B cell (primary cell): ENCODE data around the gene CDK5RAP3. TPM values are rescaled to one million over a fixed set of nuclear protein-coding genes. Genes with fewer than 3 reads are reported as not detected.

Source experiments
- ATAC-seq: fragments of 200-7000 bp; cut with Tn5 transposase; one replicate; pipeline ENCODE4 v1.10.0; 2021; ENCODE audit warnings: low read depth, mild to moderate bottlenecking, moderate number of reproducible peaks, moderate library complexity
- CTCF ChIA-PET: fragments of 350-600 bp; sonication (Branson Sonifier 250); formaldehyde crosslinking; loops from one replicate; lab custom pipeline; 2021; ENCODE audit warnings: antibody characterized with exemption, inconsistent platforms; lab: Charles Lee
- POLR2A ChIA-PET: fragments of 350-600 bp; sonication (Branson Sonifier 250); formaldehyde crosslinking; loops from one replicate; lab custom pipeline; 2021; ENCODE audit warnings: antibody characterized with exemption; lab: Charles Lee
- DNase-seq: peaks from one replicate; pipeline ENCODE4 v3.0.0; 2013
- H2AFZ ChIP-seq: 2 replicates; pipeline ENCODE4 v1.6.1; 2012; ENCODE audit warnings: mild to moderate bottlenecking, low read depth, low read length; ENCODE audit not compliant: insufficient read depth, poor library complexity, severe bottlenecking
- H3K27ac ChIP-seq, 2 donors: 1 replicate in 1 of 2; 2 replicates in 1 of 2; pipeline ENCODE4 v1.5.1; 2012 to 2013; ENCODE audit warnings: low read length in 2 of 2, mild to moderate bottlenecking in 2 of 2, moderate library complexity in 1 of 2
- H3K27me3 ChIP-seq, 4 experiments: fragments of 200-600 bp in 1 of 4; sonication (generic) in 1 of 4; replicated peaks in 1 of 4; 1 replicate in 2 of 4; 2 replicates in 2 of 4; pipeline versions ENCODE4 v1.6.1 to v1.7.0; 2013 to 2016; ENCODE audit warnings: low read length in 3 of 4, mild to moderate bottlenecking in 2 of 4, mixed read lengths in 1 of 4, moderate library complexity in 1 of 4; ENCODE audit not compliant: insufficient read depth in 4 of 4, control insufficient read depth in 3 of 4; ENCODE audit errors: control extremely low read depth in 1 of 4
- H3K36me3 ChIP-seq, 2 experiments: replicated peaks in 1 of 2; 1 replicate in 1 of 2; 2 replicates in 1 of 2; pipeline versions ENCODE4 v1.6.1 to v1.7.1; 2013; ENCODE audit warnings: low read length in 1 of 2; ENCODE audit not compliant: insufficient read depth in 2 of 2, control insufficient read depth in 1 of 2; ENCODE audit errors: control extremely low read depth in 1 of 2, extremely low read depth in 1 of 2
- H3K4me1 ChIP-seq, 2 donors: fragments of 200-600 bp in 1 of 2; sonication (generic) in 1 of 2; 1 replicate in 1 of 2; 2 replicates in 1 of 2; pipeline versions ENCODE4 v1.5.1 to v1.6.1; 2013 to 2017; ENCODE audit warnings: low read length in 2 of 2; ENCODE audit not compliant: control insufficient read depth in 2 of 2, insufficient read depth in 2 of 2
- H3K4me2 ChIP-seq: replicated peaks from 2 replicates; pipeline ENCODE3; 2012; ENCODE audit warnings: mild to moderate bottlenecking, low read depth, low read length; ENCODE audit not compliant: poor library complexity, severe bottlenecking
- H3K4me3 ChIP-seq, 5 experiments: fragments of 200-600 bp in 1 of 5; sonication (generic) in 1 of 5; 1 replicate in 3 of 5; 2 replicates in 2 of 5; pipeline versions ENCODE4 v1.5.1 to v1.7.0; 2011 to 2016; ENCODE audit warnings: low read length in 4 of 5, mild to moderate bottlenecking in 4 of 5, low read depth in 2 of 5, control low read depth in 1 of 5, moderate library complexity in 1 of 5; ENCODE audit not compliant: insufficient read depth in 1 of 5; ENCODE audit errors: control extremely low read depth in 1 of 5, extremely low read depth in 1 of 5
- H3K79me2 ChIP-seq: fragments of 200-600 bp; sonication (generic); one replicate; pipeline ENCODE4 v1.6.0; 2016; ENCODE audit warnings: low read length; ENCODE audit not compliant: control insufficient read depth, insufficient read depth
- H3K9ac ChIP-seq: fragments of 200-600 bp; sonication (generic); 2 replicates; pipeline ENCODE4 v1.6.1; 2017; ENCODE audit warnings: mild to moderate bottlenecking, low read length, moderate library complexity
- H3K9me3 ChIP-seq, 3 donors: one replicate each; pipeline versions ENCODE4 v1.6.1 to v1.7.1; 2013; ENCODE audit warnings: low read length in 2 of 3; ENCODE audit not compliant: control insufficient read depth in 2 of 3, insufficient read depth in 1 of 3; ENCODE audit errors: control extremely low read depth in 1 of 3
- H4K20me1 ChIP-seq: 2 replicates; pipeline ENCODE4 v1.6.0; 2012; ENCODE audit warnings: mild to moderate bottlenecking, low read length; ENCODE audit not compliant: insufficient read depth, control insufficient read depth, poor library complexity, severe bottlenecking
- H3K27ac Mint-ChIP-seq: one replicate; pipeline ENCODE4 v1.8.0; 2021; ENCODE audit warnings: mixed read lengths
- H3K27me3 Mint-ChIP-seq: one replicate; pipeline ENCODE4 v1.8.0; 2021; ENCODE audit warnings: mixed read lengths
- H3K4me1 Mint-ChIP-seq: one replicate; pipeline ENCODE4 v1.8.0; 2021; ENCODE audit warnings: mixed read lengths
- H3K4me3 Mint-ChIP-seq: one replicate; pipeline ENCODE4 v1.8.0; 2021; ENCODE audit warnings: mixed read lengths
- H3K9me3 Mint-ChIP-seq: one replicate; pipeline ENCODE4 v1.8.0; 2022; ENCODE audit warnings: mixed read lengths; ENCODE audit not compliant: insufficient read depth
- EZH2 ChIP-seq: IDR thresholded peaks from 2 replicates; pipeline ENCODE4 v1.6.1; 2012; ENCODE audit warnings: borderline replicate concordance, low read depth, mild to moderate bottlenecking, moderate library complexity, low read length; ENCODE audit not compliant: insufficient read depth, poor library complexity, severe bottlenecking
- WGBS: methylation state at CpG from one replicate; pipeline ENCODE4 v1.1.5; 2013; ENCODE audit warnings: missing lambda C conversion rate; ENCODE audit not compliant: insufficient coverage; 5-methylcytosine and 5-hydroxymethylcytosine counted together
- intact Hi-C: fragments of 100-400 bp; cut with micrococcal nuclease; formaldehyde crosslinking; loops from one replicate; pipeline ENCODE4 v1.10.0; 2022
- polyA plus RNA-seq: library from polyadenylated mRNA; depleted of rRNA; stranded (reverse); fragments of >200 nt; gene quantifications from 2 replicates; pipeline ENCODE4 v1.2.3, GENCODE V29; 2012
- total RNA-seq, 2 donors: library from RNA; stranded (reverse); fragments of 120-200 nt in 1 of 2; gene quantifications; 1 replicate in 1 of 2; 2 replicates in 1 of 2; pipeline versions ENCODE4 v1.2.3 to v1.2.4, GENCODE V29; 2013 to 2022
- TF ChIP-seq, protein P1 (sequence below): fragments of 200-600 bp; IDR thresholded peaks from one replicate; pipeline ENCODE4 v1.8.0; 2022; ENCODE audit warnings: antibody characterized with exemption, mild to moderate bottlenecking

The CDK5RAP3 gene
- total and polyA plus RNA-seq, 2 donors (not counting 1 experiment from before 2014, with no cell fraction given), result 417 to 728 TPM

DNA sequence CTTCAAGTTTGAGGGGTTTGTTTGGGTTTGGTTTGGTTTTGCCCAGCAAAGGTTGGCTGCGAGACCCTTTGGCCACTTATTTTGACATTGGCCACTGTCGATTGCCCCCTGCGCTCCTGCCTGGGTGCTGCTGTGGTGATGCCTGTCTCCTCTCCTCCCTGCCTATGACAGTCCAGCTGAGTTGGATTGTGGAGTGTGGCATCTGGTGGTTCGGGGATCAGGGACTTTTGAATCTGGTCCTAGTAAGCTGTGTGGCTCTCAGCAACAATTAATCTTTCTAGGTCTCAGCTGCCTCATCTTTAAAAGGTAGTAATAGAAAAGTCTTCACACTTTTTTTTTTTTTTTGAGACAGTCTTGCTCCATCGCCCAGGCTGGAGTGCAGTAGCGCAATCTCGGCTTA, 27.1 kb downstream of the CDK5RAP3 start:
- ChIA-PET POLR2A (no interaction called here), CTCF (interaction anchor here (1.4 to 2.5 kb wide), 2 partner anchors 9 to 19 kb away, joined by 3 to 7 read pairs; no protein-coding TSS in a partner anchor)
- peaks cover 0 to 22% (median 0%) of the 10 kb centered on the region in 4 experiments for H3K27me3 ChIP-seq
- no peaks in the 10 kb centered on the region for H3K79me2 ChIP-seq
- no peak for ATAC-seq
- no peak for TF ChIP-seq EZH2
- TF ChIP-seq, protein P1, sequence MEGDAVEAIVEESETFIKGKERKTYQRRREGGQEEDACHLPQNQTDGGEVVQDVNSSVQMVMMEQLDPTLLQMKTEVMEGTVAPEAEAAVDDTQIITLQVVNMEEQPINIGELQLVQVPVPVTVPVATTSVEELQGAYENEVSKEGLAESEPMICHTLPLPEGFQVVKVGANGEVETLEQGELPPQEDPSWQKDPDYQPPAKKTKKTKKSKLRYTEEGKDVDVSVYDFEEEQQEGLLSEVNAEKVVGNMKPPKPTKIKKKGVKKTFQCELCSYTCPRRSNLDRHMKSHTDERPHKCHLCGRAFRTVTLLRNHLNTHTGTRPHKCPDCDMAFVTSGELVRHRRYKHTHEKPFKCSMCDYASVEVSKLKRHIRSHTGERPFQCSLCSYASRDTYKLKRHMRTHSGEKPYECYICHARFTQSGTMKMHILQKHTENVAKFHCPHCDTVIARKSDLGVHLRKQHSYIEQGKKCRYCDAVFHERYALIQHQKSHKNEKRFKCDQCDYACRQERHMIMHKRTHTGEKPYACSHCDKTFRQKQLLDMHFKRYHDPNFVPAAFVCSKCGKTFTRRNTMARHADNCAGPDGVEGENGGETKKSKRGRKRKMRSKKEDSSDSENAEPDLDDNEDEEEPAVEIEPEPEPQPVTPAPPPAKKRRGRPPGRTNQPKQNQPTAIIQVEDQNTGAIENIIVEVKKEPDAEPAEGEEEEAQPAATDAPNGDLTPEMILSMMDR, result no peak
- H3K36me3 ChIP-seq, result no peaks in the 10 kb centered on the region
- no peaks in the 10 kb centered on the region for H4K20me1 ChIP-seq
- H3K4me3 Mint-ChIP-seq, result no peak overlapping the region
- no peak overlapping the region for H2AFZ ChIP-seq
- H3K9ac ChIP-seq, result no peak overlapping the region
- H3K9me3 ChIP-seq, result no peaks in the 10 kb centered on the region
- no peak for DNase-seq
- WGBS, result 100% methylated on average over 5 of the region's 7 CpGs
- no peak overlapping the region for H3K4me2 ChIP-seq
- H3K9me3 Mint-ChIP-seq, result no peaks in the 10 kb centered on the region
- H3K27ac Mint-ChIP-seq, result no peak overlapping the region
- H3K27ac ChIP-seq, result no peak overlapping the region
- H3K4me1 ChIP-seq, result no peaks in the 10 kb centered on the region
- H3K27me3 Mint-ChIP-seq, result peaks cover 19% of the 10 kb centered on the region
- intact Hi-C loops, result no loop called here
- peaks cover 4% of the 10 kb centered on the region for H3K4me1 Mint-ChIP-seq
- no peak overlapping the region for H3K4me3 ChIP-seq

DNA sequence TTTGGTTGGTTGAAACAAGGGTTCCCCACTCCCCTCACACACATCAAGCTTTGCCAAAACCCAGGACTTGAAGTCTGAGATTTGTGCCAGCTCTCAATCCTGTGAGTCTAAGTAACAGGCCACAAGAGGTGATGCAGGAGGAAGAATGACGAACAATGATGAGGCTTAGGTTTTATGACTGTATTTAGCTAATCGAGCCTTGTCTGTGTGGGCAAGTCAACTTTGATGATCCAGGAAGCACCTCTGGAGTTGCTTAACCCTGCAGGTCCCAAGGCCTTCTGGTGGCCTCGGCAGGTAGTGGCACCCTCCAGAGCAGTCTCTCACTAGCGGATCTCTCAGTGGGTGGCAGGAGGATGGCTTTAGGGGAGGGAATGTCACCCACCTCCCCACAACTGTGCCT, 28.7 kb downstream of the CDK5RAP3 start:
- H2AFZ ChIP-seq, result no peak overlapping the region
- WGBS, result 53% methylated on average over 3 of the region's 4 CpGs

More for the DNA sequence above, 28.7 kb downstream of the CDK5RAP3 start:
- no peak overlapping the region for H3K4me2 ChIP-seq
- Mint-ChIP-seq H3K9me3 (no peaks in the 10 kb centered on the region), H3K27ac (no peak overlapping the region), H3K27me3 (peaks cover 13% of the 10 kb centered on the region), H3K4me1 (peaks cover 4% of the 10 kb centered on the region), H3K4me3 (no peak overlapping the region)
- ChIA-PET CTCF (interaction anchor here (1.4 to 2.5 kb wide), 2 partner anchors 11 to 21 kb away, joined by 3 to 7 read pairs; no protein-coding TSS in a partner anchor), POLR2A (no interaction called here)
- H3K27ac ChIP-seq, result no peak overlapping the region
- no peaks in the 10 kb centered on the region for H3K36me3 ChIP-seq
- H3K79me2 ChIP-seq, result no peaks in the 10 kb centered on the region
- H3K9ac ChIP-seq, result no peak overlapping the region
- intact Hi-C loops, result no loop called here
- ATAC-seq (no peak), DNase-seq (no peak)
- H3K4me1 ChIP-seq, result no peaks in the 10 kb centered on the region
- no peak overlapping the region for H3K4me3 ChIP-seq
- no peak for TF ChIP-seq EZH2
- TF ChIP-seq, protein P1, result no peak
- no peaks in the 10 kb centered on the region for H3K9me3 ChIP-seq
- peaks cover 0 to 16% (median 0%) of the 10 kb centered on the region in 4 experiments for H3K27me3 ChIP-seq
- no peaks in the 10 kb centered on the region for H4K20me1 ChIP-seq
